ENCODE data around the gene BST2. TPM values are rescaled to one million over a fixed set of nuclear protein-coding genes. Genes with fewer than 3 reads are reported as not detected.

Gene BST2
- total RNA-seq, 2 donors from 2014 or later, result 12.8 to 15.6 TPM

DNA sequence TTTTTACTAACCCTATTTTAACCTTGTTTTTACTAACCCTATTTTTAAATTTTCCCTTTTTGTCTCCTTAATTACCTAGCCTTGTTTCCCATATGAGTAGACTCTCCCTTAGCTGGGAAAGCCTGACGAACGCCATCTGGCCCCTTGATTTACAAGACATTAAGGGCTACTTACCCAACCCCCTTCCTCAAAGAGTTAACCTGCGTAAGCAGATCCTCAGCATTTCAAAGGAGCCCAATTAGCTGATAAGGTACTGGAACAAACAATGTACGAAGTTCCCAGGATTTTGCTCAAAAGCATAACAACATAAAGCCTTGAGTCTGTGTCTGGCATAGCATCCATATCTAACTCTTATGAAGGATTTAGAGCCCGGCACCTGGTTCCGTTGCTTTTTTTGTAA, 9.7 kb upstream of the BST2 start:
- Histone ChIP-seq H3K27ac (no peak overlapping the region), H3K4me1 (no peaks in the 10 kb centered on the region), H3K4me3 (no peak overlapping the region), H3K36me3 (no peaks in the 10 kb centered on the region), H3K27me3 (no peaks in the 10 kb centered on the region), H3K9ac (ENCODE audit: low read depth in 2 of 2, low read length in 2 of 2) (no peak overlapping the region), H3K9me3 (no peaks in the 10 kb centered on the region)
- TF ChIP-seq CTCF (IDR thresholded peaks at IDR 0.05), result no peak
- intact Hi-C loops (cut with DNase I), result no loop called here
- no peak for DNase-seq

GRCh38 chr19:17414097-17414496, 8.7 kb upstream of the BST2 start:
- intact Hi-C loops (cut with DNase I), result no loop called here
- H3K9ac ChIP-seq (ENCODE audit: low read depth in 2 of 2, low read length in 2 of 2), result no peak overlapping the region
- H3K36me3 ChIP-seq, result no peaks in the 10 kb centered on the region
- H3K9me3 ChIP-seq, result no peaks in the 10 kb centered on the region
- H3K27ac ChIP-seq, result no peak overlapping the region
- no peak overlapping the region for H3K4me3 ChIP-seq
- no peak for DNase-seq
- no peak for TF ChIP-seq CTCF (IDR thresholded peaks at IDR 0.05)
- H3K27me3 ChIP-seq, result no peaks in the 10 kb centered on the region
- H3K4me1 ChIP-seq, result no peaks in the 10 kb centered on the region

DNA sequence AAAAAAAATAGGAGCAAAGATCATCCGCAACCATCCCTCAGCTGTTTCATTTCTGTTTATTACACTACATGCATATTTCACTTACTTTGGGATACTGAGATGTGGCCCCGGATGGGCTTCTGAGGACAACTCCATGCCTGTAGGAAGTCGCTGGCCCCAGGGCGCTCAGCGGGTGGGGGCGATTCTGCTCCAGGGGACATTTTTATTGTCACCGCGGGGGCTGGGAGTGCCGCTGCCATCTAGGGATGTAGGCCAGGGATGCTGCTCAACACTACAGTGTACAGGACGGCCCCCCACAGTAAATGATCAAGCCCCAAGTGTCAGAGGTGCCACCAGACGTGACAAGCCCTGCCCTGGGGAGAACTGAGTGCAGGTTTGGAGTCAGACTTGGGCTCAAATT, 6.4 kb upstream of the BST2 start:
- Histone ChIP-seq H3K9me3 (no peaks in the 10 kb centered on the region), H3K4me1 (no peaks in the 10 kb centered on the region), H3K27ac (no peak overlapping the region), H3K9ac (ENCODE audit: low read depth in 2 of 2, low read length in 2 of 2) (no peak overlapping the region), H3K27me3 (no peaks in the 10 kb centered on the region), H3K4me3 (no peak overlapping the region), H3K36me3 (no peaks in the 10 kb centered on the region)
- TF ChIP-seq CTCF (IDR thresholded peaks at IDR 0.05), result no peak
- DNase-seq, result no peak
- intact Hi-C loops (cut with DNase I), result no loop called here

- intact Hi-C loops (cut with DNase I), result no loop called here
- Histone ChIP-seq H3K9me3 (no peaks in the 10 kb centered on the region), H3K27ac (no peak overlapping the region)
Observed at GRCh38 chr19:17409990-17410389, 4.6 kb upstream of the BST2 start.

DNA sequence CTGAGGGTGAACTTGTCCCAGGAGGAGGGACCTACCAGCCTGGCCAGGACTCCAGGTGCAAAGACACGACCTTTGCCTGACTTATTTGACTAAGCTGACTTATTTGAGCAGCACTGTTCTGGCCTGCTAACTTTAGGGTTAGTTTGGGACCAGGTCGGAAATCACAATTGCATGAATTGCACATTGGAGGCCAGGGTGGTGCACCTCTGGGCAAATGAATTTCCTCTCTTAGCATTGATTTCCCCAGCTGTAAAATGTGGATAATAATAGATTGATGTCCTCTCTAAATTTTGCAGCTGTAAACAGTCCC, 1.4 kb upstream of the BST2 start:
- TF ChIP-seq CTCF (IDR thresholded peaks at IDR 0.05), result no peak
- DNase-seq, result no peak
- H3K36me3 ChIP-seq, result no peaks in the 10 kb centered on the region
- H3K27ac ChIP-seq, result peak overlapping the region; percentile 88
- H3K27me3 ChIP-seq, result no peaks in the 10 kb centered on the region
- peak overlapping the region; percentile 35 for H3K4me3 ChIP-seq
- no peaks in the 10 kb centered on the region for H3K9me3 ChIP-seq
- peaks cover 3% of the 10 kb centered on the region for H3K4me1 ChIP-seq
- peak overlapping the region; percentile 6 to 22 for H3K9ac ChIP-seq (ENCODE audit: low read depth in 2 of 2, low read length in 2 of 2)
- intact Hi-C loops (cut with DNase I), result no loop called here

More at GRCh38 chr19:17409990-17410389, 4.6 kb upstream of the BST2 start:
- Histone ChIP-seq H3K9ac (ENCODE audit: low read depth in 2 of 2, low read length in 2 of 2) (no peak overlapping the region), H3K27me3 (no peaks in the 10 kb centered on the region), H3K36me3 (no peaks in the 10 kb centered on the region), H3K4me3 (no peak overlapping the region), H3K4me1 (peaks cover 3% of the 10 kb centered on the region)
- DNase-seq, result no peak
- TF ChIP-seq CTCF (IDR thresholded peaks at IDR 0.05), result no peak

All from colonic mucosa (tissue), 4 donors.